Neural crest cell (in vitro differentiated cells): ENCODE results near the gene TM6SF1. TPM values are rescaled to one million over a fixed set of nuclear protein-coding genes. Genes with fewer than 3 reads are reported as not detected.

ENCODE experiments used
- DNase-seq: peaks from one replicate; pipeline ENCODE4 v3.0.0; 2021; ENCODE audit warnings: low read depth, mixed read lengths, low spot score
- H3K27ac Mint-ChIP-seq: one replicate; pipeline ENCODE4 v1.8.0; 2021; ENCODE audit warnings: mild to moderate bottlenecking, mixed read lengths; ENCODE audit not compliant: unreplicated experiment
- H3K27me3 Mint-ChIP-seq: 2 replicates; pipeline ENCODE4 v1.8.0; 2021; ENCODE audit warnings: low read depth, mild to moderate bottlenecking, mixed read lengths
- H3K36me3 Mint-ChIP-seq: 2 replicates; pipeline ENCODE4 v1.8.0; 2021; ENCODE audit warnings: low read depth, mild to moderate bottlenecking, mixed read lengths
- H3K4me1 Mint-ChIP-seq: 2 replicates; pipeline ENCODE4 v1.8.0; 2021; ENCODE audit warnings: mixed read lengths
- H3K4me3 Mint-ChIP-seq: one replicate; pipeline ENCODE4 v1.8.0; 2021; ENCODE audit warnings: mild to moderate bottlenecking, mixed read lengths
- H3K9me3 Mint-ChIP-seq: 2 replicates; pipeline ENCODE4 v1.8.0; 2021; ENCODE audit warnings: mixed read lengths
- CTCF ChIP-seq: fragments of 200-600 bp; sonication (generic); conservative IDR thresholded peaks from 2 replicates; pipeline ENCODE4 v1.5.0; 2021; ENCODE audit warnings: antibody characterized with exemption, mild to moderate bottlenecking
- microRNA-seq: library from miRNA; unstranded; fragments of <30 nt; microRNA quantifications from one replicate; pipeline ENCODE4, GENCODE V29; 2020
- total RNA-seq: library from RNA; stranded (reverse); gene quantifications from 2 replicates; pipeline ENCODE4 v1.2.1, GENCODE V29; 2021

Gene TM6SF1
- total RNA-seq, 1 donor from 2014 or later = 0.16 TPM

GRCh38 chr15:83185561-83185960 is 78.1 kb downstream of the TM6SF1 start:
- H3K27ac Mint-ChIP-seq = no peak overlapping the region
- no peaks in the 10 kb centered on the region for H3K4me1 Mint-ChIP-seq
- no peak for DNase-seq
- TF ChIP-seq CTCF = no peak
- peaks cover 17% of the 10 kb centered on the region for H3K36me3 Mint-ChIP-seq
- H3K4me3 Mint-ChIP-seq = no peak overlapping the region
- peaks cover 1% of the 10 kb centered on the region for H3K9me3 Mint-ChIP-seq
- H3K27me3 Mint-ChIP-seq = no peaks in the 10 kb centered on the region

Small RNAs within 50 kb of the gene (microRNA-seq; reads per million reads assigned to microRNA genes)
- gene MIR4515 = 7.1 reads per million, percentile 8 among the genes with 10 or more reads in this experiment

Other genes with a start within 250 kb of the TM6SF1 start
- 17.6 and 18.7 TPM in 2 replicates for gene HOMER2, start 154.9 kb upstream of the TM6SF1 start, total RNA-seq
- 25.4 and 29.7 TPM in 2 replicates for gene RAMAC, start 121.4 kb upstream of the TM6SF1 start, total RNA-seq
- gene C15orf40, start 96.0 kb upstream of the TM6SF1 start, total RNA-seq = 23.1 and 26.7 TPM in 2 replicates
- gene BTBD1, start 40.4 kb upstream of the TM6SF1 start, total RNA-seq = 37.8 and 43.1 TPM in 2 replicates
- 127 and 130 TPM in 2 replicates for gene HDGFL3, start 100.2 kb downstream of the TM6SF1 start, total RNA-seq
- gene BNC1, start 177.0 kb downstream of the TM6SF1 start, total RNA-seq = 0.25 and 0.35 TPM in 2 replicates